ENCODE measurements around the gene B3GNT8.

DNA sequence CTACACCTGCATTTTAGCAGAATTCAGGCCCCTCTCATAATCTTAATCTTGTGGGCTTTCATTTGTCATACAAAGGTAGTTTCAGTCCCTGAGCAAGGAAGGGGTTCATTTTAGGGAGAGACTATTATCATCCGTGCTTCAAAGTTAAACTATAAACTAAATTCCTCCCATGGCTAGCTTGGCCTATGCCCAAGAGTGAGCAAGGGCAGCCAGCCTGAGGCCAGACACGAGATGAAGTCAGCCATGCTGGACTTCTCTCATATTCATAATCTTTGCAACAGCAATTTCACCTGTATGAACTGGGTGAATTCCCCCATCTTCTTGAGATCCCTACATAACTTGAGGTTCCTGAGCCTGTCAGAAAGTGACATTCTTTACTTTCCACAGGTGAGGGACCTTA lies 28.8 kb upstream of the B3GNT8 start:
- TF ChIP-seq, protein P1, sequence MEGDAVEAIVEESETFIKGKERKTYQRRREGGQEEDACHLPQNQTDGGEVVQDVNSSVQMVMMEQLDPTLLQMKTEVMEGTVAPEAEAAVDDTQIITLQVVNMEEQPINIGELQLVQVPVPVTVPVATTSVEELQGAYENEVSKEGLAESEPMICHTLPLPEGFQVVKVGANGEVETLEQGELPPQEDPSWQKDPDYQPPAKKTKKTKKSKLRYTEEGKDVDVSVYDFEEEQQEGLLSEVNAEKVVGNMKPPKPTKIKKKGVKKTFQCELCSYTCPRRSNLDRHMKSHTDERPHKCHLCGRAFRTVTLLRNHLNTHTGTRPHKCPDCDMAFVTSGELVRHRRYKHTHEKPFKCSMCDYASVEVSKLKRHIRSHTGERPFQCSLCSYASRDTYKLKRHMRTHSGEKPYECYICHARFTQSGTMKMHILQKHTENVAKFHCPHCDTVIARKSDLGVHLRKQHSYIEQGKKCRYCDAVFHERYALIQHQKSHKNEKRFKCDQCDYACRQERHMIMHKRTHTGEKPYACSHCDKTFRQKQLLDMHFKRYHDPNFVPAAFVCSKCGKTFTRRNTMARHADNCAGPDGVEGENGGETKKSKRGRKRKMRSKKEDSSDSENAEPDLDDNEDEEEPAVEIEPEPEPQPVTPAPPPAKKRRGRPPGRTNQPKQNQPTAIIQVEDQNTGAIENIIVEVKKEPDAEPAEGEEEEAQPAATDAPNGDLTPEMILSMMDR (conservative IDR thresholded peaks at IDR 0.05) = no peak
- TF ChIP-seq EZH2 (IDR thresholded peaks at IDR 0.05; ENCODE audit: low read depth) = no peak

Data from PC-9 (cell line).